Measurements from ENCODE around the gene MYCBP.

- TF ChIP-seq, protein P1, sequence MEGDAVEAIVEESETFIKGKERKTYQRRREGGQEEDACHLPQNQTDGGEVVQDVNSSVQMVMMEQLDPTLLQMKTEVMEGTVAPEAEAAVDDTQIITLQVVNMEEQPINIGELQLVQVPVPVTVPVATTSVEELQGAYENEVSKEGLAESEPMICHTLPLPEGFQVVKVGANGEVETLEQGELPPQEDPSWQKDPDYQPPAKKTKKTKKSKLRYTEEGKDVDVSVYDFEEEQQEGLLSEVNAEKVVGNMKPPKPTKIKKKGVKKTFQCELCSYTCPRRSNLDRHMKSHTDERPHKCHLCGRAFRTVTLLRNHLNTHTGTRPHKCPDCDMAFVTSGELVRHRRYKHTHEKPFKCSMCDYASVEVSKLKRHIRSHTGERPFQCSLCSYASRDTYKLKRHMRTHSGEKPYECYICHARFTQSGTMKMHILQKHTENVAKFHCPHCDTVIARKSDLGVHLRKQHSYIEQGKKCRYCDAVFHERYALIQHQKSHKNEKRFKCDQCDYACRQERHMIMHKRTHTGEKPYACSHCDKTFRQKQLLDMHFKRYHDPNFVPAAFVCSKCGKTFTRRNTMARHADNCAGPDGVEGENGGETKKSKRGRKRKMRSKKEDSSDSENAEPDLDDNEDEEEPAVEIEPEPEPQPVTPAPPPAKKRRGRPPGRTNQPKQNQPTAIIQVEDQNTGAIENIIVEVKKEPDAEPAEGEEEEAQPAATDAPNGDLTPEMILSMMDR (optimal IDR thresholded peaks at IDR 0.05 in 1 of 3, IDR thresholded peaks at IDR 0.05 in 1 of 3, conservative IDR thresholded peaks at IDR 0.05 in 1 of 3; ENCODE audit: extremely low read depth in 1 of 3, insufficient read depth in 2 of 3, low read length in 3 of 3): no peak
- TF ChIP-seq EZH2 (IDR thresholded peaks at IDR 0.05; ENCODE audit: low read length): no peak
Observed at GRCh38 chr1:38867208-38867607, 5.9 kb downstream of the MYCBP start.

Measured in keratinocyte (primary cell).